IPS-11a (cell line): ENCODE data around the gene SFSWAP.
"Not testable (repeated sequence)": the region's sequence is repeated elsewhere in the genome, so short reads cannot be mapped to it uniquely, and the experiment has no call there.

Experiments
- H3K4me3 ChIP-seq: one replicate; pipeline ENCODE4 v1.5.1; 2013; ENCODE audit warnings: low read depth, low read length, control low read depth

Gene SFSWAP

DNA sequence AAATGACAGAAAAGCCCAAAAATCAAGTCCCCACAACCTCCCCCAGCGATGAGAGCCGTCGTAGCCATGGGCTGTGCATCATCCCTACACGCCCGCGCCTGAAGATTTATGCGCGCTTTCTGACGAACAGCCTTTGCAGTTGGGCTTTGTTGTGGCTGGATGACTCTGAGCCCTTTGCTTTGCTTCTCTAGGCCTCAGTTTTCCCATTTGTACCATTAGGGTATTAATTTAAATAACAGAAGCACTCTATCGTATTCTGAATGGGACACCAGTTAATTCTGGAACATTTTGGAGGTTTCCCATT lies 24.2 kb downstream of the SFSWAP start:
- H3K4me3 ChIP-seq: no peak overlapping the region

DNA sequence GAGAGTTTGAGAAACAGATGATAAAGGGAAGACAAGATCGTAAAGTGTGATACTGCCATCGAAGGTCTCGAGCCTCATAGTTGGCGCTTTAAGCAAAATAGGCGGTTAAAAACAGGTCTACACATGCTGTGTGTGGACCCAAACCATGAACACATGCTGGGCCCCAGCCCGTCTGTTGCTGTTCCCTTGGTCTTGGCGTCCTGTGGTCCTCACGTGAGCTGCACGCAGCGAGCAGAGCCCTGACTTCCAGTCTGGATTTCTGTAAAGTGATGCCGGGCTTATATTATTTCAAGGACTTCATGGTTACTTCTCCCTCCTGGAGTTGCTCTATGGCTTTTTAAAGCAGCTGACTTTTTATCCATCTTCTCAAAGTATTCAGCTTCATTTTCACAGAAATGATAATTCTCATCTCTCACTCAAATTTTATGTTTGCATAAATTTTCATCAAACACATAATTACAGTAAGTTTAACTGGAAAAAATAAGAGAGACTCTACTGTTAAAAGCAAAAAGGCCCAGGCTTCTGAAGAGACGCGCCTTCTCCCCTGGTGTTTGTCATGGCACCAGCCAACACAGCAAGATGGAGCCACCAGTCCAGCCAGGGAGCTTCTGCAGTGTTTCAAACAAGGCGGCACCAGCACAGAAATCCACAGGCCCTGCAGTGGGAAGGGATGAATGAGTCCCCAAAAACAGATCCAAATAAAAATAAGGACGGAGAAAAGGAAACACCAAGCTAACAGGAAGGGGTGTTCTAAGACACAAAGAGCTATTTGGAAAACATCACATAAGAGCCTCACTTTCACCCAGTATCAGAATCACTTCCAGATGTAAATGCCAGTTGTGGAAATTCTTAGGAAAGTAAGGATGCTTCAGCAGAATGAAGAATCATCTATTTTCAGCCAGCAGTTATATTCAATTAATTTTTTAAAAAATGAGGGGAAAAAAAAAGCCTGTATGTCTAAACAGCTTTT lies 24.9 kb downstream of the SFSWAP start:
- no peak overlapping the region for H3K4me3 ChIP-seq

DNA sequence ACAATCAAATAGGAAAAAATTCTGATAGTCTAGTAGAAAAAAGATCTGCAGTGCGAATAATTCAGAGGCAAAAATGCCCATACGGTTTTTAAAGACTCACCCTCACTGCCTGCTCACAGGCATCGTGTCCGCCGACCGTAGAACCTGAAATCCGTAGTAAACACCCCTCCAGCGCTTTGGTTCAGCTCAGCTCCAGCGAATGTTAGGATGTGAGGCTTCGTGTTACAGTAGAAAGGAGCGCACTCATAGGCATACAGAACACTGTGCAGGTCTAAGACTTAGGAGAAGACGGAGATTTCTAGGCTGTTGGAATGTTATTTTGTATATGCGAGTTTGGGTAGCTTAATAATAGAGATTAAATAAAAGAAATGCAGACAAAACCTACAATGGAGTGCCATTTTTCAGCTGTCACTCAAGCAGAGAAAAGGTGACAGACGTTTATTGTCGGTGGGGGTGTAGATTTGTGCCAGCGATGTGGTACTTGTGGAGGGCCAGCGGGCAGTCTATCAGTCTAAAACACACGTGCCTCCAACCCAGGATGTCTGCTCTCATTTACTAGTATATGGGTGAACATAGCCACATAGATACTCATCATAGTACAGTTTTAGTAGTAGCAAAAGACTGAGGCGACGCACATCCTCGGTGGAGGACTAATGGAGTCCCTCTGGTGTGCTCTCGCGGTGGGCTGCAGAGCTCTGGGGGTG lies 25.7 kb downstream of the SFSWAP start:
- no peak overlapping the region for H3K4me3 ChIP-seq

DNA sequence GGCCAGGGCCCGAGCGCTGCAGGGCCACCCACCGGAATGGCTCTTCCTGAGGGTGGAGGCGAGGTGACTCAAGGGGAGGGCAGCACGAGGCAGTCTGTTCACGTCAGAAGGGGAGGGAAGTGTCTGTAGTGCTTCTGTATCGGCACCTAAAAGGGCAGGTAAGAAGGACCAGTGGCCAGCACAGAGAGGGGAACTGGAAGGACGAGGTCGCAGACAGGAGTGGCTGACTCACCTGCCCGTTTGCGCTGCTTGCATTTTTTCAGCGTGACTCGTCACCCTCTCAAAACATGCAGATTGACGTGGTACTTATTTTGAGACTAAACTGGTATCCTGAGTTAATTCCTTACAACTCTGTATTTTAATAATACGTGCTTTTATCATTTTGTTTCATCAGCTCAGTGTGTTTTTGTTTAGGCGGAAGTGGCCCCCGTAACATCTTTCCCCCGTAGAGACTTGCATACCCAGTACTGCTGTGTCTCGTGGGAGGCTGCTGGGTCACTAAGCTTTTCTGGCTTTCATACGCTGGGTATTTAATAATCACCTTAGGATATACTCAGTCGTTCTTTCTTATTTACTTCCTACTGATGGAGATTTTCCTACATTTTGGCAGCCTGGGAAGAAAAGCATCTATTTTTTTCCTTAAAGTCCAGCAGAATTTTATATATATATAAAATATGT lies 26.4 kb downstream of the SFSWAP start:
- H3K4me3 ChIP-seq: no peak overlapping the region

DNA sequence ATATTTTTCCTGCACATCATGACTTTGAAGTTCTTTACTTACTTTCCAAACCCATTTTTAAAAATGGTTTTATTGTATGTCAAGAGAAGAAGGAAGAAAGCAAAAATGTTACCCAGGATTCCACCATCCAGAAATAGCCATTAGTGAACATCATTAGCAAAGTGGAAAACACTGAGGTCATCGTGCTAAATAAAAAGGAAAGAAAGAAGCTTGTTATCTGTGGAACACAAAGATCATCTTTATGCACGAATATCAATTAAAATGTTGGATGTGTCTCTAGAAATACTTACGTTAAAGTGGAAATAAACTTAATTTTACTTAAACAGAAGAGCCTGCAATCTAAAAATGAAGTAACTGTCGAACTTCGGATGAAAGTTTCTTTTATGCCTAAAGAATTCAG lies 27.3 kb downstream of the SFSWAP start:
- H3K4me3 ChIP-seq: no peak overlapping the region

DNA sequence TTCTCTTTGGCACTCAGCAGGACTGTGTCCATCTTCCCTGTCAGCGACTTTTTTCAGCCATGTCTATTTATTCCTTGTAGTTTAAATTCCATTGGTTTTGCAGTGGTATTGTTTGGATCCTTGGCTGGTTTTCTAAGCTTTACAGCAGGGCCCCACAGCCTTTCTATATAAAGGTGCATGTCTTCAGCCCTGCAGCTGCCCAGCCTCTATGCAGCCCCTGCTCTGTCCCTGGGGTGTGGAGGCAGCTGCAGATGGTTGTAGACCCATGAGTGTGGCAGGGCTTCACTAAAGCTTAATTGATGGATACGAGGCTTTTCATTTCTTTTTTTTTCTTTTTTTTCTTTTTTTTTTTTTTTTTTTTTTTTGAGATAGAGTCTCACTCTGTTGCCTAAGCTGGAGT lies 29.7 kb downstream of the SFSWAP start:
- H3K4me3 ChIP-seq: no peak overlapping the region

DNA sequence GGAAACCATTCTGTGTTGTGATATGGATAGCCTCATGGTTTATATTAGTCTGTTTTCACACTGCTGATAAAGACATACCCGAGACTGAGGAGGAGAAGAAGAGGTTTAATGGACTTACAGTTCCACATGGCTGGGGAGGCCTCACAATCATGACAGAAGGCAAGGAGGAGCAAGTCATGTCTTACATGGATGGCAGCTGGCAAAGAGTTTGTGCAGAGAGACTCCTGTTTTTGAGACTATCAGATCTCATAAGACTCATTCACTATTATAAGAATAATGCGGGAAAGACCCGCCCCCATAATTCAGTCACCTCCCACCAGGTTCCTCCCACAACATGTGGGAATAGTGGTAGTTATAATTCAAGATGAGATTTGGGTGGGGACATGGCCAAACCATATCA lies 31.9 kb downstream of the SFSWAP start:
- not testable (repeated sequence) for H3K4me3 ChIP-seq

DNA sequence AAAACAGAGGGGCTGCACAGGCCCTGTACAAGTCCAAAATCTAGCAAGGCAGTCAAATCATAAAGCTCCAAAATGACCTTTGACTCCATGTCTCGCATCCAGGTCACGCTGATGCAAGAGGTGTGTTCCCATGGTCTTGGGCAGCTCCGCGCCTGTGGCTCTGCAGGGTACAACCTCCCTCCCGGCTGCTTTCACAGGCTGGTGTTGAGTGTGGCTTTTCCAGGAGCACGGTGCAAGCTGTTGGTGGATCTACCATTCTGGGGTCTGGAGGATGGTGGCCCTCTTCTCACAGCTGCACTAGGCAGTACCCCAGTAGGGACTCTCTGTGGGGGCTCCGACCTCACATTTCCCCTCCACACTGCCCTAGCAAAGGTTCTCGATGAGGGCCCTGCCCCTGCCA lies 32.5 kb downstream of the SFSWAP start:
- not testable (repeated sequence) for H3K4me3 ChIP-seq

DNA sequence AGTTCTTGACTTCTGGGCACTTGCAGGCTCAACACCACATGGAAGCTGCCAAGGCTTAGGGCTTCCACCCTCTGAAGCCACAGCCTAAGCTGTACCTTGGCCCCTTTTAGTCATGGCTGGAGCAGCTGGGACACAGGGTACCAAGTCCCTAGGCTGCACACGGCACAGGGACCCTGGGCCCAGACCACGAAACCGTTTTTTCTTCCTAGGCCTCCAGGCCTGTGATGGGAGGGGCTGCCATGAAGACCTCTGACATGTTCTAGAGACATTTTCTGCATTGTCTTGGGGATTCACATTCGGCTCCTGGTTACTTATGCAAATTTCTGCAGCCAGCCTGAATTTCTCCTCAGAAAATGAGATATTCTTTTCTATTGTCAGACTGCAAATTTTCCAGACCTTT lies 33.0 kb downstream of the SFSWAP start:
- H3K4me3 ChIP-seq: not testable (repeated sequence)

DNA sequence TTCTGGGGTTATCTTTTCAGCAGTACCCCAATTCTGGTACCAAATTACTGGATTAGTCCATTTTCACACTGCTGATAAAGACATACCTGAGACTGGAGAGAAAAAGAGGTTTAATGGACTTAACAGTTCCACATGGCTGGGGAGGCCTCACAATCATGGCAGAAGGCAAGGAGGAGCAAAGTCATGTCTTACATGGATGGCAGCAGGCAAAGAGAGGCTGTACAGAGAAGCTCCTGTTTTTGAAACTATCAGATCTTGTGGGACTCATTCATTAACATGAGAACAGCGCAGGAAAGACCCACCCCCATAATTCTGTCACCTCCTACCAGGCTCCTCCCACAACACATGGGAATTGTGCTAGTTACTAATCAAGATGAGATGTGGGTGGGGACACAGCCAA lies 33.8 kb downstream of the SFSWAP start:
- not testable (repeated sequence) for H3K4me3 ChIP-seq

DNA sequence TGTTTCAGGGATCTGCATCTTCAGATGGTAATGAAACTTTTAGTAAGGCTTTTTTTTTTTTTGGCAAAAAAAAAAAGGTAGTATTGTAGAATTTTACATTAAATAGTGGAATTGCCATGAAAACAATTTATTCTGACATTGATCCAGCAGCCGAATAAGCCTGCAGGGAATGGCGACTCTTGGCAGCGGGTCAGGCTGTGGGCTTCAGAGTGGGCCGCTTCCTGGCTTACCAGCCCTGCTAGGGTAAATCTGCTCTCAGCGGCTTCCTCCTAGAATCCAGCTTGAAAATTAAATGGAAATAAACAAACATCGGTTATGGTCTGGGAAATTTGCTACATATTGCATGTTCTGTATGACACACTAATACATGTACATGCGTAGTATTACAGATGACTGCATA lies 34.8 kb downstream of the SFSWAP start:
- no peak overlapping the region for H3K4me3 ChIP-seq

DNA sequence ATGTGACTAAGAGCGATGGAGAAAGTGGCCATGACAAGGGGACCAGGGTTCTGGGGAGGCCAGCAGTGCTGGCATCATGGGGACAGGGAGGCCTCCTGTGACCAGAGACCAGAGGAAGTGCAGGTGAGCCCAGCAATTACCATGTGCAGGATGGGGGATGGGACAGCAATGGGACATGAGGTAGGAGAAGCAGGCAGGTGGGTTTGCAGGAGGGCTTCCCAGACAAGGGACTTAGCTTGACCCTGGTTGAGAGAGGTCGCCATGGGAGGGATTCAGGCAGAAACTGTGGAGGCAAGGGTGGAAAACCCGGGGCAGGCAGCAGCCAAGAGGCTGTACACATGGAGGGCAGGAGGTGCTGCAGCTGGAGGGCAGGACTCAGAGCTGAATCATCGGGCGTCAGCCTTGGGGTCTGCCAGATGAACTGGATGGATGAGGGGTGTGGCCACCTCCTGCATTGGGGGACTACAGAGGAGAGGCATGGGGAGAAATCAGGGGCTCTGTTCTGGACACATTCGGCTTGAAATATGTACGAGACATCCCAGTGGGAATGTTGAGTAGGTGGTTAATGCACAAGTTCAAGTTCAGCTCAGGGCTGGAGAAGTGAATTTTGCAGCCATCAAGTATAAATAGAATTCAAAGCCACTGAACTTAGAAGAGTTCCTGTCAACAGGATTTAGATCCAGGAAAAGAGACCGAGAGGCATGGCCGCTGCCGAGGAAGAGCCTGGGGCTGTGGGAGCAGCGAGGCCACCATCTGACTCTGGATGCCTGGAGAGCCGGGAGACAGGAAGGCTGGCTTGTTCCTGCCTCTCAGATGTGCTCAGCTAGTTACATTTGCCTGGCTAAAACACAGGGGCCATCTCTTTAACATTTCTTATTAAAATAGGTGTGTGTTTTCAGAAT lies 36.6 kb downstream of the SFSWAP start:
- H3K4me3 ChIP-seq: no peak overlapping the region

DNA sequence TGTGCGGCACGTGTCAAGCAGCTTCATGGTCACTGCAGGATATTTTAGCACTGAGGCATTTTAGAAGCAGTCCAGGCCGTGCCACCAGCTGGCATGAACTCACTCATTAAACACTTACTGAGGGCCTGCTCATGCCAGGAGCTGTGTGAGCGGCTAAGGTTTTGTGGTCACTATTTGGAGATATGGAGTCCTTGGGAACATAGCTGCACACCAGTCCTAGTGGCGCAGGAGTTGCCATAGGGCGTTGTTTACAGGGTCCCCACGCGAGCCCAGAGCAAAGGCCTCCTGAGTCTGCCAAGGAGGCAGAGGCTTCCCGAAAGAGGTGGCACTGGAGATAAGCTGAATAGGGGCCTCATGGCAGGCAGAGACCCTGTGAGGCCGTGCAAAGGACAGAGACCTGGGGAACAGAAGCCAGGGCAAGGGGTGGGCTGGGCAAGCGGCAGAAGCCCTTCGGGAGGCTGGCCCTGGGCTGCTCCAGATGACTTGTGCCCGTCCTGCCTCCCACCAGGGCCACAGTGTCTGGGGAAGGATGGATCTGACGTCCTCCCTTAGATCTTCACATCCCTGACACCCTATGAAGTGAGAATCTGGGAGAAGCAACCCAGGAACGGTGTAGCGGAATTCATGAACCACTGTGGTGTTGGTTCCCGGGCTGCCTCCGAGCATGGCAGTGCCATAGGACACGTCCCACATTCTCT lies 38.9 kb downstream of the SFSWAP start:
- no peak overlapping the region for H3K4me3 ChIP-seq

DNA sequence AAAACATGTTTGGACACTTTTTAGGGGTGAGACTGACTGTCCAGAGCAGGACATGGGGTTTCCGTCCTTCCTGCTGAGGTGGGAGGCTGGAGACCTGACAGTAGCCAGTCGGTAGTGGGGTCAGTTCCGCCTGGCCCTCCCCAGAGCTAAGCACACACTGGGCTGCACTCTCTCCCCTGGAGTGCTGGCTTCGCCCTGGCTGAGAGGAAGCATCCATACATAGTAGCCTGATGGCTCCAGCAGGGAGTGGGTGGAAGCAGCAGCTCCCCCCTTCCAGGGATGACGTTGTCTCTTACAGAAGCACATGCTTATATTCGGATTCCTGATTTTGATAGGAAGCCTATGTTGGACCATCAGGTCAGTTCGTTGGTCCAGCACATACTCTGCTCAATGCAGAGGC lies 40.4 kb downstream of the SFSWAP start:
- no peak overlapping the region for H3K4me3 ChIP-seq

DNA sequence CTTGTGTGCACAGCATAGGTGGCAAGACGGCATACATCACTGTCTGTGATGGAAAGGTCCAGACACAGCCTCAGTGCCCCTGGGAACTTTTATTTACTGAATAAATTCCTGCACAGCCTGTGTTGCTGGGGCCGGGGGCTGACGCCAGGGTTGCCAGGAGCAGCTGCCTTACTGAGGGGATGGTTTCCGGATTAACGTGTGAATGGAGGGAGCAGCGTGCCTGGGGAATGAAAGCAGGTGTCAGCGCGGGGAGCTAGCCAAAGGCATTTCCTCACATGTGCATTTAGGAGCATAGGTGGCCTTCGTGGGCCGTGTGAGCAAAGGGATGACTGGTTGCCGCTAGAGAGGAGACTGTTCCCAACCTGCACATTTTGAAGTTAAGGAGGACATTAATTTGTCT lies 41.6 kb downstream of the SFSWAP start:
- H3K4me3 ChIP-seq: no peak overlapping the region

DNA sequence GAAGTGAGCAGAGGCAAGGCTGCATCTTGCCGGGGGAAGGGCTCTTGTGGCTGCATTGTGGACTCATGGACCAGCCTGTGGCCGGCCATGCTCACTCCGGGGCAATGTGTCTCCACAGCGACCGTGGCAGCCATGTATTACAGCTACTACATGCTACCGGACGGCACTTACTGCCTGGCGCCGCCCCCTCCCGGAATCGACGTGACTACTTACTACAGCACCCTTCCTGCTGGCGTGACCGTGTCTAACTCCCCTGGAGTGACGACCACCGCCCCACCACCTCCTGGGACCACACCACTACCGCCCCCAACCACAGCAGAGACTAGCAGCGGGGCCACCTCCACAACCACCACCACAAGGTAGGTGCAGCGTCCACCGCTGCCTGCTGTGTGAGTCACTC lies 42.1 kb downstream of the SFSWAP start:
- H3K4me3 ChIP-seq: no peak overlapping the region

DNA sequence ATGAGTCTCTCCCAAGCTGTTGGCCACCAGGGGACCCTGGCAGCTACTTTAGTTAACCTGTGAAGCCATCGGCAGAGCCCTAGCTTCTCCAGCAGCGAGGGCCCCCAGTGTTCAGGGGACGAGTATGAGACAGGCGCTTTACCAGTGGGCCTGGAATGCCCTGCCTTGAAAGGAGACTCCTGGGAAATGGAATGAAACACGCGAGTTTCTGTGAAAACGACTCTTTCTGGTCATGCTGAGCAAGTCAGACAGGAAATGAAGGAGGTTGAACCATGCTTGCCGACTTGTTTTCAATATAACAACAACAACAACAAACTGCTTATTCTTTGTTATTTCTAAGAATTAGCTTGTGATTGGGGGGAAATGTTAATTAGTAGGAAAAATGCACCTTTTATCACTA lies 42.9 kb downstream of the SFSWAP start:
- H3K4me3 ChIP-seq: no peak overlapping the region

DNA sequence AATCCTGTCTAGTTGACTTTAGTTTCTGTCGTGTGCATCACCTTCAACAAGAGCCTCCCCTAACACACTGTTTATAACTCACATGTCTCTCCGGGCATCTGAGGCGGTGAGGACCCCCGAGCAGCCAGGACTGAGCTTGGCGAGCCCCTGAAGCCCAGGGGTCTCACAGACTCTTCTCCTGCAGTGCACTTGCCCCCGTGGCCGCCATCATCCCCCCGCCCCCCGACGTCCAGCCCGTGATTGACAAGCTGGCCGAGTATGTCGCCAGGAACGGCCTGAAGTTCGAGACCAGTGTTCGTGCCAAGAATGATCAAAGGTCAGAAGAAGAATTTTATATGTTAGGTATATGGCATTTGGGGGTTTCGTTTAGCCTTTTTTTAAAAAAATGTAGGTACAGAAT lies 43.3 kb downstream of the SFSWAP start:
- H3K4me3 ChIP-seq: no peak overlapping the region

DNA sequence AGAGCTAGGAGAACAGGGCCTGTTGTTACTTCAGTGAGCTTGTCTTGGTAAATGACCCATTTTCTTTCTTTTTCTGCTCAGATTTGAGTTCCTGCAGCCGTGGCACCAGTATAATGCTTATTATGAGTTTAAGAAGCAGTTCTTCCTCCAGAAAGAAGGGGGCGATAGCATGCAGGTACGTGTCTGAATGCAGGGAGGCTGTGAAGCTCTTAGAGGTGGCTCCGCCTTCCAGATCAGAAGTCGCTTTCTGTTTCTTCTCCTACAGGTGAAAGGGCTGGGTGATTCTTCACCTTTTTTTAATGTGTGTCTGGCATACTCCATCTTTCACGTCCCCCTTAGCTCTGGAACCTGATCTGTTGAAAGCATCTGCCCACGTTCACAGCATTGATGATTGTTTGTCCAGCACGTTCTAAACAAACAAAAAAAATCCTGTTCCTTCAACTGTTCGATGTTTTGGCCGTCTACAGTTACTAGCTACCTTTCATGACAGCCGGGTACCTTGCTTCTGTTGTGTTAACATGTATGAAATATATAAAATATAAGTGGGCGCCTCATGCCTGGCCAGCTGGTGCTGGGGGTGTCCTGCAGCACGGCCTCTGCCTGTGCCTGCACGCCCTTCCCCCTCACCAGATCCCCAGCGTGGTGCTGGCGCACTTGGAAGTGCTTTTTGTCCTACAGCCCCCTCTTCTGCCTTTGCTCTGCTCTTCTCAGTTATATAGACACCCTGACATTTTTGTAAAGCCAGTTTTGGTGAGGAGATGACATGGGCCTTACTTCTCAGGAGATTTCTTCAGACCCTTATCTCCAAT lies 44.6 kb downstream of the SFSWAP start:
- no peak overlapping the region for H3K4me3 ChIP-seq

DNA sequence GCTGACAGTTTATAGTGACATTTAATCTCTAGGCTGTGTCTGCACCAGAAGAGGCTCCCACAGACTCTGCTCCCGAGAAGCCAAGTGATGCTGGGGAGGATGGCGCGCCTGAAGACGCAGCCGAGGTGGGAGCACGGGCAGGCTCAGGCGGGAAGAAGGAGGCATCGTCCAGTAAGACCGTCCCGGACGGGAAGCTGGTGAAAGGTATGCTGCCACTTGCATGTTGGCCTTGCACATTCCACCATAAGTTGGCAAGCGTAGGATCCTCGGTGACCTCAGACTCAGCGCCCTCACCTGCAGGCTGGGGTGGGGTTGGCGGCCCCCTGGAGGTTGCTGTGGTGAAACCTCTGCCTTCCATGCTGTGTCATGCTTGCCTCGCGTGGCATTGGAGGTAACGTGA lies 45.6 kb downstream of the SFSWAP start:
- no peak overlapping the region for H3K4me3 ChIP-seq
